ENCODE data around the gene ESR2. TPM values are rescaled to one million over a fixed set of nuclear protein-coding genes. Genes with fewer than 3 reads are reported as not detected.

ESR2 gene
- total RNA-seq, 1 experiment from 2014 or later, result 0.47 TPM

DNA sequence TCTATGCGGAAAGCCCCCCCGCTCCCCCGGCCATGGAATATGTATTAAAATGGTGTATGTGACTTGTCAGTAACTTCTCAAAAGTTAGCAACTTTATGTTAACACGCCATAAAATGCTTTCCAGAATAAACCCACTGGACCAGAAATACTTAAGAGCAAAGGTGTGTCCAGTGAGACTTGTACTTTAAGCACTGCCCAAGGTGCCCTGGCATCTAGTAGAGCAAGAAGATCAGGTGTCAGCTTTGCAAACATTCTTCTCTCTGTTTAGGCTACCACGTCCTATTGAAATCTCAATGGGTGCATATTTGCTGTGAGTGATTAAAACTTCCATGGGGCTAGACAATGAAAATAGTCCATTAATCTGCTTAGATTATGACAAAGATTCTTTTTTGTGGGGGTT, 201.2 kb downstream of the ESR2 start:
- Mint-ChIP-seq H3K4me3 (ENCODE audit: unreplicated experiment) (no peak overlapping the region), H3K36me3 (ENCODE audit: insufficient read depth, unreplicated experiment) (peaks cover 7% of the 10 kb centered on the region), H3K27me3 (ENCODE audit: insufficient read depth, unreplicated experiment) (no peaks in the 10 kb centered on the region), H3K9me3 (ENCODE audit: unreplicated experiment) (no peaks in the 10 kb centered on the region), H3K4me1 (ENCODE audit: insufficient read depth, unreplicated experiment) (no peaks in the 10 kb centered on the region), H3K27ac (ENCODE audit: low read depth, unreplicated experiment) (no peak overlapping the region)
- CTCF ChIA-PET, result no interaction called here
- BruUV-seq (replicated peaks), result no TSS peak
- POLR2A ChIA-PET, result interaction anchor here (1.1 to 1.6 kb wide), 2 partner anchors 10 to 14 kb away, joined by 3 to 8 read pairs; no protein-coding TSS in a partner anchor
- DNase-seq (ENCODE audit: unreplicated experiment), result no peak
- intact Hi-C loops (cut with micrococcal nuclease), result no loop called here
- TF ChIP-seq, protein P1, sequence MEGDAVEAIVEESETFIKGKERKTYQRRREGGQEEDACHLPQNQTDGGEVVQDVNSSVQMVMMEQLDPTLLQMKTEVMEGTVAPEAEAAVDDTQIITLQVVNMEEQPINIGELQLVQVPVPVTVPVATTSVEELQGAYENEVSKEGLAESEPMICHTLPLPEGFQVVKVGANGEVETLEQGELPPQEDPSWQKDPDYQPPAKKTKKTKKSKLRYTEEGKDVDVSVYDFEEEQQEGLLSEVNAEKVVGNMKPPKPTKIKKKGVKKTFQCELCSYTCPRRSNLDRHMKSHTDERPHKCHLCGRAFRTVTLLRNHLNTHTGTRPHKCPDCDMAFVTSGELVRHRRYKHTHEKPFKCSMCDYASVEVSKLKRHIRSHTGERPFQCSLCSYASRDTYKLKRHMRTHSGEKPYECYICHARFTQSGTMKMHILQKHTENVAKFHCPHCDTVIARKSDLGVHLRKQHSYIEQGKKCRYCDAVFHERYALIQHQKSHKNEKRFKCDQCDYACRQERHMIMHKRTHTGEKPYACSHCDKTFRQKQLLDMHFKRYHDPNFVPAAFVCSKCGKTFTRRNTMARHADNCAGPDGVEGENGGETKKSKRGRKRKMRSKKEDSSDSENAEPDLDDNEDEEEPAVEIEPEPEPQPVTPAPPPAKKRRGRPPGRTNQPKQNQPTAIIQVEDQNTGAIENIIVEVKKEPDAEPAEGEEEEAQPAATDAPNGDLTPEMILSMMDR (IDR thresholded peaks at IDR 0.05; ENCODE audit: unreplicated experiment), result no peak

DNA sequence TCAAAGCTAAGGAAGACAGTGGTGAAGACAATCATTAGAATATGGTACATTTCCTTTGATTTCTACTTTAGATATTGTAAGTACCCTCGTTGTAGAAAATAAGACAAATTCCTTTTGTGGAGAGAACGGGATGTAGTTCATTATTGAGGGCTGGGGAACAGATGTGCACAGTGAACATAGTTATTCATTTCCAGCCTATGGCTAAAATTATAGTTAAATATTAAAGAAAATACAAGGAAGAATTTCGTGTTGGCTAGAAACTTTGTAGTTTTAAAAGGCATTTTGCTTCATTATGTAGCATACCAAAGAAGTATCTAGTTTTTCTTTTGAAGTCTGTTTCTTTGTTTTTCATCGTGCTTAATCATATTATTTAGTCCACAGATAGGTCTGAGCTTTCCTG, 201.8 kb downstream of the ESR2 start:
- H3K27me3 Mint-ChIP-seq (ENCODE audit: insufficient read depth, unreplicated experiment), result no peaks in the 10 kb centered on the region
- BruUV-seq (replicated peaks), result no TSS peak
- intact Hi-C loops (cut with micrococcal nuclease), result no loop called here
- H3K9me3 Mint-ChIP-seq (ENCODE audit: unreplicated experiment), result no peaks in the 10 kb centered on the region
- H3K36me3 Mint-ChIP-seq (ENCODE audit: insufficient read depth, unreplicated experiment), result peaks cover 7% of the 10 kb centered on the region
- H3K4me1 Mint-ChIP-seq (ENCODE audit: insufficient read depth, unreplicated experiment), result no peaks in the 10 kb centered on the region
- TF ChIP-seq, protein P1 (IDR thresholded peaks at IDR 0.05; ENCODE audit: unreplicated experiment), result no peak
- H3K4me3 Mint-ChIP-seq (ENCODE audit: unreplicated experiment), result no peak overlapping the region
- CTCF ChIA-PET, result no interaction called here
- DNase-seq (ENCODE audit: unreplicated experiment), result no peak
- H3K27ac Mint-ChIP-seq (ENCODE audit: low read depth, unreplicated experiment), result peak overlapping the region; percentile 31
- POLR2A ChIA-PET, result interaction anchor here (1.1 to 1.6 kb wide), 2 partner anchors 10 to 15 kb away, joined by 3 to 8 read pairs; no protein-coding TSS in a partner anchor

DNA sequence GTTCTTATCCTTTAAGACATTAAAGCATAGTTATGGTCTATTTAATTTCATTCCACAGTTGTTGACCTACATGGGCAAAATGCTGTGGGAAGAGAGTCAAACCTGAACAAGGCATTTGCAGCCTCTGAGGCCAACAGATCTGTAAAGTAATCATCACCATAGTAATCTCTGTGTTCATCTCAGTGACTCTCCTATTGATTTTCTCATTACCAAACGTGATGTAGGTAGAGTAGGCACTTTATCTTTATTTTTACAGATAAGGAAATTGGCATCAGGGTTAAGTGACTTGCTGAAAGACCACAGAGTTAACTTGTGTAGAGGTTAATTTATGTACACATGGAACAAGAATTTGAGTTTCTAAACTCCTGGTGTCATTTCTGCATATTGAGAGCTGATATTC, 203.0 kb downstream of the ESR2 start:
- CTCF ChIA-PET, result no interaction called here
- H3K27ac Mint-ChIP-seq (ENCODE audit: low read depth, unreplicated experiment), result no peak overlapping the region
- no peaks in the 10 kb centered on the region for H3K36me3 Mint-ChIP-seq (ENCODE audit: insufficient read depth, unreplicated experiment)
- no peaks in the 10 kb centered on the region for H3K27me3 Mint-ChIP-seq (ENCODE audit: insufficient read depth, unreplicated experiment)
- TF ChIP-seq, protein P1 (IDR thresholded peaks at IDR 0.05; ENCODE audit: unreplicated experiment), result no peak
- no peaks in the 10 kb centered on the region for H3K9me3 Mint-ChIP-seq (ENCODE audit: unreplicated experiment)
- no peak overlapping the region for H3K4me3 Mint-ChIP-seq (ENCODE audit: unreplicated experiment)
- POLR2A ChIA-PET, result interaction anchor here (1.3 kb wide), 2 partner anchors 9 to 21 kb away, joined by 4 to 6 read pairs; no protein-coding TSS in a partner anchor
- peaks cover under 1% of the 10 kb centered on the region for H3K4me1 Mint-ChIP-seq (ENCODE audit: insufficient read depth, unreplicated experiment)
- BruUV-seq (replicated peaks), result no TSS peak
- no peak for DNase-seq (ENCODE audit: unreplicated experiment)
- intact Hi-C loops (cut with micrococcal nuclease), result no loop called here

DNA sequence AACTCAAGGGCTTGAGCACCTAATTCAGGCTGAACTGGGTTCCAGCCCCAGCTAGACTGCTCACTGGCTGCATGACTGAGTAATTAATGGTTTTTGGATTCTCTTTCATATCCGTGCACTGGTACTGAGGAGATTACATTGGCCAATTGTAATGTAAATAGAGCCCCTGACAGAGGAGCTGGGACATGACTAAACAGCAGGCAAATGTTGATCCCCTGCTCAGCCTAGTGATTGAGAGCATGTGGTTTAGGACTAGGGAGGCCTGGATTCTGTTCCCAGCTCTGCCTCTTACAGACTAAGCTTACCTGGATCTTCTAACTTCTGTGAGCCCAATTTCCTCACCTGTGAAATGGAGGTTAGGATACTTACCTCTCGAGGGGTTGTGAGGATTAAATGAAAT, 204.3 kb downstream of the ESR2 start:
- ChIA-PET CTCF (no interaction called here), POLR2A (no interaction called here)
- Mint-ChIP-seq H3K36me3 (ENCODE audit: insufficient read depth, unreplicated experiment) (no peaks in the 10 kb centered on the region), H3K9me3 (ENCODE audit: unreplicated experiment) (no peaks in the 10 kb centered on the region), H3K27me3 (ENCODE audit: insufficient read depth, unreplicated experiment) (no peaks in the 10 kb centered on the region), H3K4me1 (ENCODE audit: insufficient read depth, unreplicated experiment) (peaks cover 7% of the 10 kb centered on the region), H3K27ac (ENCODE audit: low read depth, unreplicated experiment) (no peak overlapping the region), H3K4me3 (ENCODE audit: unreplicated experiment) (no peak overlapping the region)
- no peak for DNase-seq (ENCODE audit: unreplicated experiment)
- intact Hi-C loops (cut with micrococcal nuclease), result no loop called here
- TF ChIP-seq, protein P1 (IDR thresholded peaks at IDR 0.05; ENCODE audit: unreplicated experiment), result no peak
- no TSS peak for BruUV-seq (replicated peaks)
